ENCODE data around the gene REC8. TPM values are rescaled to one million over a fixed set of nuclear protein-coding genes. Genes with fewer than 3 reads are reported as not detected.
A peak's percentile ranks its signal among the peaks of the same experiment; 100 is the strongest.
"Not testable (repeated sequence)": the region's sequence is repeated elsewhere in the genome, so short reads cannot be mapped to it uniquely, and the experiment has no call there.

The REC8 gene
- polyA plus RNA-seq, 3 donors = 64.2 to 76.7 (median 67.2) TPM

DNA sequence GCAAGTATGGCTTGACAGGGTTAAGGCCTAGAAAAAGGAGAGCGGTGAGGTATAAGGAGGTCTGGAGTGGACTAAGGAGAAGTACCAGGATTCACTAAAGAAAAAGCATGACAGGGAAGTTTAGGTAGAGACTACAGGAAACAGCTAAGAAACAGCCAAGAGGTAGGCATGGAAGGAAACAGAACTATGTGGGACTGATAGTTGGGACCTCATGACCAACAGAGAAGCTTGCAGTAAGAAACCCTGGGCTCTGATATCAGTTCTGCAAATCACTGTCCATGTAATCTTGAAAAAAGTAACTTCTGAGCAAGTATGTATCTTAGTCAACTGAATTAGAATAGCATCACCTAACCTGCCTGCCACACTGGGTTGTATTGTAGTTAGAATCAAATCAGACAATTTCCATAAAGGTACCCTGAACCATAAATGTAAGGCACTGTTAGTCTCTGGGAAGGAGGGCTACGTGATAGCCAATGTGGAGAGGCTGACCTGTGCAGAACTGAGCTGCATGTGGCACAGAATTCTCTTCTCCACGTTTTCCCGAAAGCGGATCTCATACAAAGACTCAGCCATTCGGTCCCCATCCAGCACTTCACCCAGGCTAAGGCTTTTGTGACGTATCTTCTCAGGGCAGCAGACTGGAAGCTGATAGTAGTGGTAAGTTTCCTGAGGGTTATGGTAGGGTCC is 22.4 kb downstream of the REC8 start:
- DNase-seq (ENCODE audit: extremely low read depth in 1 of 11, low read depth in 9 of 11, low spot score in 4 of 11) = no peak

DNA sequence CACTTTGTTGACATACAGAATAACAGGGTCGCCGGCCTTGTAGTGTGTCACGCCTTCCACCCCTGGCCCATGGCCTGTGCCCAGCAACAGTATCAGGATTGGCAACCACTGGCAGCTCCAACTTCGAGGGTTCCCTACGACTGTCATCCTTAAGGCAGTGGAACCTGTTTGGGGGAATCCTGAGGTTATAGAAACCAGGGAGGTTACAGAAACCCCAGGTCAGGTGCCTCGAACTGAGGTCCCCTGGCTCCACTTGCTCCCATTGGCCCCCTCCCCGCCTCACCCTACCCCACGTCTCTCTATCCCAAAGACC is 22.9 kb downstream of the REC8 start:
- DNase-seq (ENCODE audit: extremely low read depth in 1 of 11, low read depth in 9 of 11, low spot score in 4 of 11) = no peak

DNA sequence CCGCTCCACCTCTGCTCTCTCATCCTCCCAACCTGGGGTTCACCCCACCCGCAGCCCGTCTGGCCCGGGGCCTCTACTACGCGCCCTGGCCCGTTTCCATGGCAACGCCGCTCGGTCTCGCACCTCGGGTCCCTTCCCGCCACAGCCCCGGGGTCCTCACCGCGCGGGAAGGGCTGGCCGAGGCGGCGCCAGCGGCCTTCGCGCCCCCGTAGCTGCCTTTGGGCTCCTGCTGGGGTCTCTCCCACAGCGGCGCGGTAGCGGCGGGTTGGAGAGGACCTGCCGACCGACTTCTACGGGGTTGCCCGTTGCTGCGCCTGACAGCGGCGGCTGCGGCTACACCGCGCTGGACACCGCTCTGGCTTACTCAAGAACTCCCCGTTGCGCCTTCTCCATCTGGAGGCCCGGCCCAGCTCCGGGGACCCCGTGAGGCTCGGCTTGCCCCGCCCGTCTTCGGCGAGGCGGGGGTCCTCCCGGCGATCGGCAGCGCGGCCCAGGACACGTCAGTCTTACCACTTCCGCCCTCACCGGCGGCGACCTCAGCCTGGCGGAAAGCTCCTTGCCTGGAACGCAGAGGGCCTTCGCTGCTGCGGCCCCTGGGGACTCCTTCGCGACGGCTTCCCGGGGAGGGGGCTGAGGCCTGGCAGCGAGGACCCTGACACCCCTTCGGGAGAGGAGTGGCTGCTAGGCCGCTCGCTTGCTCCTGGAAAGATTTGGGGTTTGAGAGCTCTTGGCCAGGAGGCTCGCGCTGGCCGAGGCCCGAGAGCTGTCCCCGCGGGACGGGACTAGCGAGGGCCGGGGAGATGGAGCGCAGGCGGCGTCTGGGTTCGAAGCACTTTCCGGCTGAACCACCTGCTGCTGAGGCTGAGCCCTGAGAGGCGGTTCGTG is 23.5 kb downstream of the REC8 start, which contains the start of gene TM9SF1:
Gene TM9SF1 (minus strand): TSS at position 256 of the 885 bp plus-strand sequence. CDS start 422 bp downstream, outside the sequence.
- DNase-seq (ENCODE audit: extremely low read depth in 1 of 11, low read depth in 9 of 11, low spot score in 4 of 11) = peak in 9 of 11 donors; percentile 71 to 89 (median 84)

DNA sequence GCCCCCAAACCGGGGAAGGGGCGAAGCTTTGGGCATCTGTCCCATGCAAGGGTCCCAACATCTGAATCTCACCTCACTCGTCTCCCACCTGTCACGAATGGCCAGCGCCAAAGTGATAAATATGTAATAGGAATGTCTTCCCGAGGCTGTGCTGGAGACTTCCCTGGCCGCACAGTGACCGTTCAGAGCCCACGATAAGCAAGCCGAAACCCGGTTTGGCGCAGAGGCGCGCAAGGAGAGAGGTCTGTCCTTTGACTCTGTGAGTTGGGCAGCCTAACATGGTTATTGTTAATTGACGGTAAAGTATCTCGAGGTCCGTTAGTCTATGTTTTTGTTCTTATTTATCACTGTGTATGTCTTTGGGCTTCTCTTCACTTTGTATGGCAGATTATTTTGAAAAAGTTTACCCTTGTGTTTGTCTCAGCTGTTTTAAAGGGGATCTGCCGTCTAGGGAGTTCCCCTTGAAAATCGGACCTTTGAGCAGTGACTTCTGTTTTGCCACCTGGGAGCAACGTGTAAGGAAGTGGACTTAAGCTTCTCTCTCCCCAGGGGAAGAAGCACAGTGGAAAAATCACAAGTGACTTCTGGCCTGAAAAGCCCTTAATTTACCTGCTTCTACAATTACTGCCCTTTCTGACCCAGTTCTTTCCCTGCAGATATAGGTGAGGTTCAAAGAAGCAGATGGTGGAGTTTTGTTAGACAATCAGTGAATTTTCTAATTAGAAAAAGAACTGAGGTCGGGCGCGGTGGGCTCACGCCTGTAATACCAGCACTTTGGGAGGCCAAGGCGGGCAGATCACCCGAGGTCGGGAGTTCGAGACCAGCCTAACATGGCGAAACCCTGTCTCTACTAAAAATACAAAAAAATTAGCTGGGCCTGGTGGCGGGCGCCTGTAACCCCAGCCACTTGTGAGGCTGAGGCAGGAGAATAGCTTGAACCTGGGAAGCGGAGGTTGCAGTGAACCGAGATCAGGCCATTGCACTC is 24.5 kb downstream of the REC8 start:
- DNase-seq (ENCODE audit: extremely low read depth in 1 of 11, low read depth in 9 of 11, low spot score in 4 of 11) = no peak

DNA sequence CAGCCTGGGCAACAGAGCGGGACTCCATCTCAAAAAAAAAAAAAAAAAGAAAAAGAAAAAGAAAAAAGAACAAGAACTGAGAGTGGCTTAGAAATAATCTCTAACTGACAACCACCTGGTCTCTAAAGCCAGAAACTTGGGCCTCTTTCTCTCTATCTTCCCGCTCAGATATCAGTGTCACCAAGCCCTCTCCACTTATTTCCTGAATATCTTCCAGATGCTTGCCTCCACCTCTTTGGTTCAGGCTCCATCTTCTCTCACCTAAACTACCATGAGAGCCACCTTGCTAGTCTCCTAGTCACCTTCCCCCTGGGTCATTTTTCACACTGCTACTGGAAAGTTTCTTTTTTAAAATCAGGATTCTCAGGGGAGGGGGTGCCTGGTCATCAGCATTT is 25.2 kb downstream of the REC8 start:
- DNase-seq (ENCODE audit: extremely low read depth in 1 of 11, low read depth in 9 of 11, low spot score in 4 of 11) = no peak

DNA sequence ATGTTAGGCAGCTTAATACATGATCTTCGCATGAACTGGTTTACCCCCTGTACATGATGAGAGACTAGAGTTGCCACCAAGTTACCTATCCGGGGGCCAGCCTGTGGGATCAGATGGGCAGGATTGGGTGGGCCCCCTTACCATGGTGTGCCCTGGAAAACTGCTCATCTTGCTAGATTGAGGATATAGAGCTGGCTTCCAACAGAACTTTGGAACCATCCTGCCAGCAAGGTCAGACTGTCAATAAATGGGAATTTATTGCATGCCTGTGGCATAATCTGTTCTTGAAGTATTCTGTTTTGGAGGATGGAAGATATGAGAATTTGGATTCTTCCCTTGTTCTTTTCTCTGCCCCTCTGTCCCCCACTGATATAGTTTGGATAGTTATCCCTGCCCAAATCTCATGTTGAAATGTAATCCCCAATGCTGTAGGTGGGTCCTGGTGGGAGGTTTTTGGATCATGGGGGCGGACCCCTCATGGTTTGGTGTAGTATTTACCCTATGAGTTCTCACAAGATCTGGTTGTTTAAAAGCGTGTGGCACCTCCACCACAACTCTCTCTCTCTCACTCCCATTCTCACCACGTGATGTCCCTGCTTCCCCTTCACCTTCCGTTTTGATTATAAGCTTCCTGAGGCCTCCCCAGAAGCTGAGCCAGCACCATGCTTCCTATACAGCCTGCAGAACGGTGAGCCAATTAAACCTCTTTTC is 27.1 kb downstream of the REC8 start:
- no peak for DNase-seq (ENCODE audit: extremely low read depth in 1 of 11, low read depth in 9 of 11, low spot score in 4 of 11)

DNA sequence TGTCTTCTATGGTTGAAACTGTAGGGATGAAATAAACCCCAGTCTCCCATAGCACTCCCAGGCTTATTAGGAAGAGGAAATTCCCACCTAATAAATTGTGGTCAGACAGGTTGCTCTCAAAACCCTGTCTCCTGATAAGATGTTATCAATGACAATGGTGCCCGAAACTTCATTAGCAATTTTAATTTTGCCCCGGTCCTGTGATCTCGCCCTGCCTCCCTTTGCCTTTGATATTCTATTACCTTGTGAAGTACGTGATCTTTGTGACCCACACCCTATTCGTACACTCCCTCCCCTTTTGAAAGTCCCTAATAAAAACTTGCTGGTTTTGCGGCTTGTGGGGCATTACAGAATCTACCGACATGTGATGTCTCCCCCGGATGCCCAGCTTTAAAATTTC is 30.7 kb downstream of the REC8 start:
- not testable (repeated sequence) for DNase-seq (ENCODE audit: extremely low read depth in 1 of 11, low read depth in 9 of 11, low spot score in 4 of 11)

DNA sequence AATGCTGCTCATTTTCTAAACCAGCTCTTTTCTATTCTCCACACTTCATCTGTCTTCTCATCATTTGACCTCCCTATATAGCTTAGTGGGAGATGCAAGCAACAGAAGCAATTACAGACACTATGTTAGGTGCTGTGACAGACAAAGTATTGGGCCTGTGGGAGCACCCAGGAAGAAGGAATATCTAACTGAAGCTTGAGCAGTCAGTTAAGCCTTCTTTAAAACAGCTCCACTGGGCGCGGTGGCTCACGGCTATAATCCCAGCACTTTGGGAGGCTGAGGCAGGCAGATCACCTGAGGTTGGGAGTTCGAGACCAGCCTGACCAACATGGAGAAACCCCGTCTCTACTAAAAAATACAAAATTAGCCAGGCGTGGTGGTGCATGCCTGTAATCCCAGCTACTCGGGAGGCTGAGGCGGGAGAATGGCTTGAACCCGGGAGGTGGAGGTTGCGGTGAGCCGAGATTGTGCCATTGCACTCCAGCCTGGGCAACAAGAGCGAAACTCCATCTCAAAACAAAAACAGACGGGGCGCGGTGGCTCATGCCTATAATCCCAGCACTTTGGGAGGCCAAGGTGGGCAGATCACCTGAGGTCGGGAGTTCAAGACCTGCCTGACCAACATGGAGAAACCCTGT is 31.5 kb downstream of the REC8 start:
- DNase-seq (ENCODE audit: extremely low read depth in 1 of 11, low read depth in 9 of 11, low spot score in 4 of 11) = not testable (repeated sequence)

DNA sequence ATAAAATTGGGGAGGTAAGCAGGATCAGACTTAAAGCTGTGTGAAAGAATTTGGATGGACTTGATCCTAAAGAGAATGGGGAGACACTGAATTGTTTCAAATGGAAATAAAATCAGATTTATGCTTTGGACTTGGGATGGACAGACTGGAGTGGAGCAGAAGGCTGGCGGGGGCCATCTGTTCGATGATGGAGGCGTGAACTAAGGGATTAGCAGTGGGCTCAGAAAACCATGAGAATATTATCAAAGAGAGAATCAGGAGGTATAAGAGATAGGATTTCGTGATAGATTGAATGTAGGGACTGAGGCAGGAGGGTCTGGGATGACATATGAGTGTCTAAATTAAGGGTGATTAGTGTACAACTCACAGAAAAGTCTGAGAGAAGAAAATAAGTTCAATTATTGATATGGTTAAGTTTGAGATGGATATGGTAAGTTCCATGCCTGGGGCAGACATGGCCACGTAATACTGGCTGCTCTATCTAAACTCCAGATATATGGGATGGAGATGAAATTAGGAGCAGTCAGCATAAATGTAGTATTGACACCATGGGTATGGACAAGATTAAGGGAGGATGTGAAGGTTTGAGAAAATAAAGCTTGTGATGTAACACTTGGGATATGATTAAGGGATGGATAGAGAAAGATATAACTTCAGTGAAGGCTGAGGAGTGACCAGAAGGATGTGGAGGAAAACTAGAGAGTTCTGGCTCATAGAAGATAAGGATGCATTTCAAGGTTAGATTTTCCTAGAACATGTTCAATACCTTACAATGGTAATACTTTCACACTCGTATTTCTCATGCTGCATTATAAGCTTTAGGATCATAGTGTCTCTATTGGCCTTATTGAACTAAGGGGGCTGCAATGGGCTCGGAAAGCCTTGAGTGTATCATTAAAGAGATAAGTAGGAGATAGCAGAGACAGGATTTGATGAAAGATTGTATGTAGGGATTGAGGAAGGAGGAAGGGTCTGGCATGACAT is 32.6 kb downstream of the REC8 start:
- DNase-seq (ENCODE audit: extremely low read depth in 1 of 11, low read depth in 9 of 11, low spot score in 4 of 11) = no peak

DNA sequence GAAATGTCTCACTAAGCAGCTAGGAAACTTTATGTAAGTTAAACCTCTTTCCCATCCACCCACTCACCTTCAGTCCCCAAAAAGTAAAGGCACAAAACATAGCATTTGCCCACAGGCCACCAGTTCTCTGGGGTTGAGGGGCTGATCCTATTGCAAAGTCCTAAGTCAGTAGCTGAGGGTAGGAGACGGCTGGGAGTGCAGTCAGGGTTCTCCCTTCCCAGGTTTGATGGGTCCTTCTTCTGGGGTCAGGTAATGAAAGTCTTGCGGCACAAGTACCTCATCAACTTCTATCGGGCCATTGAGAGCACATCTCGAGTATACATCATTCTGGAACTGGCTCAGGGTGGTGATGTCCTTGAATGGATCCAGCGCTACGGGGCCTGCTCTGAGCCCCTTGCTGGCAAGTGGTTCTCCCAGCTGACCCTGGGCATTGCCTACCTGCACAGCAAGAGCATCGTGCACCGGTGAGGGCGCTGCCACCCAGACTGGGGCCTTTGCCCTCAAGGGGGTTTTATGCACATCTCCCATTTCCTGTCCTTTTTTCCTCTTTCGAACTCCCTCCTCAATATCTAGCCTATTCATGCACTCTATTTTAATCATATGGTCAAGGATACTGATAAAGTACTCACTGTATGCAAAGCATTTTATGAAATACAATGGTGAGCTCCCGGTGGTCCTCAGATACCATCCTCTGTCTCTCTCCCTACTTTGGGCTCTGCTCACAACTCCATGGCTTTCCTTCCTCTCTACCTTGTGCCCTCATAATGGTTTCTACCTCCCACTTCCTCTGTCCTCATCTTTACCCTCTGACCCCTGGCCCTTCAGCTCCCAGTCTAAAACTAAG is 34.6 kb downstream of the REC8 start:
- no peak for DNase-seq (ENCODE audit: extremely low read depth in 1 of 11, low read depth in 9 of 11, low spot score in 4 of 11)

DNA sequence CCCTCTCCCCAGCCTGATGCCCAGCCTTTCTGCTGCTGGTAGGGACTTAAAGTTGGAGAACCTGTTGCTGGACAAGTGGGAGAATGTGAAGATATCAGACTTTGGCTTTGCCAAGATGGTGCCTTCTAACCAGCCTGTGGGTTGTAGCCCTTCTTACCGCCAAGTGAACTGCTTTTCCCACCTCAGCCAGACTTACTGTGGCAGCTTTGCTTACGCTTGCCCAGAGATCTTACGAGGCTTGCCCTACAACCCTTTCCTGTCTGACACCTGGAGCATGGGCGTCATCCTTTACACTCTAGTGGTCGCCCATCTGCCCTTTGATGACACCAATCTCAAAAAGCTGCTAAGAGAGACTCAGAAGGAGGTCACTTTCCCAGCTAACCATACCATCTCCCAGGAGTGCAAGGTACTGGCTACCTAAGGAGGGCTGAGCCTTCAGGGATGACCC is 35.2 kb downstream of the REC8 start:
- DNase-seq (ENCODE audit: extremely low read depth in 1 of 11, low read depth in 9 of 11, low spot score in 4 of 11) = no peak

DNA sequence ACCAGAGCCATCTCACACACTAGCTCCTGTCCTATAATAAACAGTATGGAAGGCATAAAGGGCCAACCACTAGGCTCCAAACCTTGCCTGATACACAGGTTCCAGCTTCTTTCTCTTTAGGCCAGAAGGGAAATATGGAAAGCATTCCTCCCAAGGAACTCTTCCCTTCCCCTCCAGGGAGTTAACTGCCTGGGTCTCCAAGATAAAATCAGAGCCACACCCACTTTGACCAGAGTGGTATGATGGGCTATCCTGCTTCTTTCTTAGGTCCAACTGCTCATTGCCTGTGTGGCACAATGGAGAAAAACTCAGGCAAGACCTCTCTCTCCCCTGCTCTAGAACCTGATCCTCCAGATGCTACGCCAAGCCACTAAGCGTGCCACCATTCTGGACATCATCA is 35.7 kb downstream of the REC8 start:
- no peak for DNase-seq (ENCODE audit: extremely low read depth in 1 of 11, low read depth in 9 of 11, low spot score in 4 of 11)

DNA sequence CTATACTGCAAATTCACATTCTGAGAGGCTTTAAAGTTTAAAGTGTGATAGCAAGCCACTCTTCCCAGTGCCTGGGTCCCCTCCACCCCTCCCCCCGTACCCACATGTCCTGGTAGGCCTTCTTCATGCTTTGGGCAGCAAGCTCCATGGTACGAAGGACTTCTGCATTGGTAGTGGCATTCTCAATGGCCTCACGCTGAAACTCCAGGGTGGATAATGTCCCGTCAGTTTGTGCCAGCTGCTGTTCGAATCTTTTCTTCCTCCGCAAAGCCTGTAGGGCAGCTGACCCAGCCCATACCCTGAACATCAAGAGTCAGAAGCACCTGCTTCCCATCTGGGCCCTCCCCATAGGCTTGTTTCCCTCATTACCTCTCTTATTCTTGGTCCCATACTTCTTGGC is 39.4 kb downstream of the REC8 start:
- no peak for DNase-seq (ENCODE audit: extremely low read depth in 1 of 11, low read depth in 9 of 11, low spot score in 4 of 11)

DNA sequence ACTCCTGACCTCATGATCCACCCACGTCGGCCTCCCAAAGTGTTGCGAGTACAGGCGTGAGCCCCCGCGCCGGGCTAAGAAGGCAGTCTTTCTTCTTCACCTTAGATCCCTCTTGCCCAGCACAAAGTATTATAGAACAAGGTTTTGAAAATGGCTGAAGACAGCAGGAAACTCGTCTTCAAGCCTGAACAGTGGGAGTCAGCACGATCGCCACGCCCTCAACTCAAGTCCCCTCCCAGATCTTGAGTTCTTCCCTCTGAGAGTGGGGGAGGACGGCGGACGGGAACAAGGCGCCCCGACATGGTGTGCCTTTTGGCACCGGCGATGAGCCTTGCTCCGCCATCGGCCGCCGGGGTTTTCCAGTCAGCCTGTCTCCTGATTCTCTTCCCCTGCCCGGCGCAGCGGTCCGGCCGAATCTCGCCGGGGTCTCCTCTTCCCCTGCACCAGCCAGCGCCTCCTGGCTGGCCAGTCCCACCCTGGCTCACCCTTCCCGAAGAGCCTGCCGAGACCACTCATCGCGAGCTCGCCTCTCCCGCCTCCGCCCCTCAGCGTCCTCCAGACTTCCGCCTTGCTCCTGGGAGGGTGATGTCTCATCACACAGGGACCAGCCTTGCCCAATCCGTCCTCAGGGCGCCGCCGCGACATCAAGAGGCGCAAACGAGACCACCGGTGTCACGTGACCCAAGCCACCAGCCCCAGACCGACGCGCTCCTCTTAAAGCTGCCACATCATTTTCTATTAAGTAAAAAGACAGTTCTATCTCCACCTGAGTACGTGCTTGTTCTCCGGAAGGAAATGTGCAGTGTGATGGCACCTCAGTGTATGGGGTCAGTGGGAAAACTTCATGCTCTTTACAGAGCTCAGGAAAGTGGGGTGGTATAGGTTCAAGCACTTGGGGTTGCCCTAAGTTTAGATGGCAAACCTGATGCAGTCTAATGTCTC is 41.3 kb downstream of the REC8 start, which contains the start of gene CHMP4A:
Gene CHMP4A (minus strand): TSS at position 565 of the 942 bp plus-strand sequence. CDS start 49 bp downstream, at position 516.
- peak; percentile 87 to 97 (median 94) for DNase-seq (ENCODE audit: extremely low read depth in 1 of 11, low read depth in 9 of 11, low spot score in 4 of 11)
